ENCODE results near the gene PHPT1.

DNA sequence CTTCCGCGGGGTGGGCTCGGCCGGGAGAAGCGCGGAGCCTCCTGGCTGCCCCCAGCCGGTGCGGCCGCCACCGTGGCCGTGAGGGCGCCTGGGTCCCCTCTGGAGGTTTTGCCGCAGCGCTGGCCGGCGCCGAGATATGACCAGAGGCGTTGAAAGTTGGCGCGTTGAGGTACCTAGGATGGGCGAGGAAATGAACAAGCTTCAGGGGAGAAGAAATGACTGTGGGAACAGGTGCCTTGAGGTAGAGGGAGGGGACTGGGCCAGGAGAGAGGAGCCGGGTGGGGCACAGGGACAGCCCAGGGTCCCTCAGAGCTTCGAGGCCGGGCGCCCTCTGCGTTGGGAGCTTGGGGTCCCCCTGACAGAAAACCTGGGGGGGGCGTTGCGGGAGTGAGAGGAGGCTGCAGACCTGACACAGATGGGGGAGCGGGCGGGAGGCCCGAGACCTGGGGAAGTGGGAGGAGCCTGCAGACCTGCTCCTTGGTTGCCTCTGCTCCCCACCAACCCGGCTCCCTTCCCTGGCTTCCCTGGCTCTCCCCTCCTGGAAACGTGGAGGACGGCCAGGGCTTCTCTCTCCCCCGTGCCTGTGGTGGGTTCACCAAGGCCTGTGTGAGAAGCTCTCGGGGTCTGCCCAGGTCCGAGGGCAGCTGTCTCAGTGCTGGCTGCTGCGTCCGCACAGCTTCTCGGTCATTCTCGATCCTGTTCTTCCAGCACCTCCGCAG lies 27.2 kb upstream of the PHPT1 start:
- TF ChIP-seq, protein P1, sequence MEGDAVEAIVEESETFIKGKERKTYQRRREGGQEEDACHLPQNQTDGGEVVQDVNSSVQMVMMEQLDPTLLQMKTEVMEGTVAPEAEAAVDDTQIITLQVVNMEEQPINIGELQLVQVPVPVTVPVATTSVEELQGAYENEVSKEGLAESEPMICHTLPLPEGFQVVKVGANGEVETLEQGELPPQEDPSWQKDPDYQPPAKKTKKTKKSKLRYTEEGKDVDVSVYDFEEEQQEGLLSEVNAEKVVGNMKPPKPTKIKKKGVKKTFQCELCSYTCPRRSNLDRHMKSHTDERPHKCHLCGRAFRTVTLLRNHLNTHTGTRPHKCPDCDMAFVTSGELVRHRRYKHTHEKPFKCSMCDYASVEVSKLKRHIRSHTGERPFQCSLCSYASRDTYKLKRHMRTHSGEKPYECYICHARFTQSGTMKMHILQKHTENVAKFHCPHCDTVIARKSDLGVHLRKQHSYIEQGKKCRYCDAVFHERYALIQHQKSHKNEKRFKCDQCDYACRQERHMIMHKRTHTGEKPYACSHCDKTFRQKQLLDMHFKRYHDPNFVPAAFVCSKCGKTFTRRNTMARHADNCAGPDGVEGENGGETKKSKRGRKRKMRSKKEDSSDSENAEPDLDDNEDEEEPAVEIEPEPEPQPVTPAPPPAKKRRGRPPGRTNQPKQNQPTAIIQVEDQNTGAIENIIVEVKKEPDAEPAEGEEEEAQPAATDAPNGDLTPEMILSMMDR (IDR thresholded peaks at IDR 0.05) = no peak
- TF ChIP-seq POLR2AphosphoS5 (IDR thresholded peaks at IDR 0.05) = no peak

Measured in stomach (tissue), 4 donors.